SH-SY5Y (cell line): ENCODE results near the gene EXOSC7.

Experiments
- GATA2 ChIP-seq: IDR thresholded peaks from 2 replicates; pipeline ENCODE4 v1.6.1; 2011; ENCODE audit warnings: mild to moderate bottlenecking, low read depth, low read length
- GATA3 ChIP-seq: IDR thresholded peaks from 2 replicates; pipeline ENCODE4 v1.6.1; 2011; ENCODE audit warnings: low read depth, mild to moderate bottlenecking, low read length, moderate library complexity

DNA sequence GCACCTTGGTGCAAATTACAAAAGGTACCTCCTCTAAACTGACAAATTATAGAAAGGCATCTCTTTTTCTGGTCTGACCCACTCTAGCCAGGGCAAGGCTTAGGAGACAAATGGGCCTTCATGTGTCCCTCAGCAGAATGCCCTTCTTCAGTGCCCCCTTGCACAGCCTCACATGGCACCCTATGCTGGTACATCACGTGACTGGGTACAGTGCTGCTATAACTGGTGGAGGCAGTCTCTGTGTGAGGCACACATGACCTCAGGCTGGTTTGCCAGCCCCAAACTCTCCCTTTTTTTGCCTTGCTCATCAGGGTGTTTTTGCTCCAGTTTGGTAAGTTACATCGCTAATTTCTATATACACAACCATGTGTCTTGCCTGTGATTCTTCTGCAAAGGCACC is 53.2 kb downstream of the EXOSC7 start:
- TF ChIP-seq GATA2 = no peak
- TF ChIP-seq GATA3 = no peak
